A673 (cell line): Measurements from ENCODE around the gene SETMAR. TPM values are rescaled to one million over a fixed set of nuclear protein-coding genes. Genes with fewer than 3 reads are reported as not detected.
"Not testable (repeated sequence)": the region's sequence is repeated elsewhere in the genome, so short reads cannot be mapped to it uniquely, and the experiment has no call there.

Experiments used
- BruUV-seq: library from RNA; stranded (reverse); fragments of 400-500 nt; replicated peaks from 2 replicates; lab custom pipeline; 2021; lab: Mats Ljungman, UMichigan
- CTCF ChIA-PET: fragments of 300-600 bp; sonication (Branson Sonifier 250); formaldehyde crosslinking; loops from one replicate; lab custom pipeline; 2022; ENCODE audit warnings: antibody characterized with exemption; lab: Charles Lee
- POLR2A ChIA-PET: fragments of 300-600 bp; sonication (Branson Sonifier 250); formaldehyde crosslinking; loops from one replicate; lab custom pipeline; 2022; ENCODE audit warnings: antibody characterized with exemption; ENCODE audit not compliant: low non-redundant PET; lab: Charles Lee
- DNase-seq: peaks from one replicate; pipeline ENCODE4 v3.0.0-alpha.2; 2015; ENCODE audit warnings: low spot score
- H3K27ac ChIP-seq: fragments of 200-600 bp; sonication (generic); 2 replicates; pipeline ENCODE4 v1.5.1; 2016; ENCODE audit warnings: mixed run types, low read depth, mild to moderate bottlenecking, mixed read lengths, antibody characterized with exemption, low read length; ENCODE audit not compliant: poor library complexity, severe bottlenecking
- H3K27me3 ChIP-seq: fragments of 200-600 bp; sonication (generic); replicated peaks from 2 replicates; pipeline ENCODE4 v1.6.1; 2017; ENCODE audit warnings: mixed run types, low read depth, mild to moderate bottlenecking, mixed read lengths, antibody characterized with exemption, low read length; ENCODE audit not compliant: insufficient read depth, poor library complexity
- H3K36me3 ChIP-seq: fragments of 200-600 bp; sonication (generic); 2 replicates; pipeline ENCODE4 v1.6.1; 2016; ENCODE audit warnings: mixed run types, mild to moderate bottlenecking, mixed read lengths, antibody characterized with exemption, low read length; ENCODE audit not compliant: insufficient read depth, poor library complexity, severe bottlenecking
- H3K4me1 ChIP-seq: fragments of 200-600 bp; sonication (generic); 2 replicates; pipeline ENCODE4 v1.6.1; 2017; ENCODE audit warnings: mixed run types, mild to moderate bottlenecking, mixed read lengths, antibody characterized with exemption, low read length; ENCODE audit not compliant: insufficient read depth, poor library complexity, severe bottlenecking
- H3K4me3 ChIP-seq: fragments of 200-600 bp; sonication (generic); 2 replicates; pipeline ENCODE4 v1.5.1; 2016; ENCODE audit warnings: low read depth, mixed run types, mild to moderate bottlenecking, mixed read lengths, low read length; ENCODE audit not compliant: poor library complexity, severe bottlenecking
- H3K9me3 ChIP-seq: fragments of 200-600 bp; sonication (generic); 2 replicates; pipeline ENCODE4 v1.6.1; 2016; ENCODE audit warnings: mixed run types, low read depth, mild to moderate bottlenecking, mixed read lengths, antibody characterized with exemption, low read length; ENCODE audit not compliant: poor library complexity, severe bottlenecking
- CTCF ChIP-seq: fragments of 300-800, 200-600 bp; sonication (generic); conservative IDR thresholded peaks from 2 replicates; pipeline ENCODE4 v1.5.1; 2017; ENCODE audit warnings: low read depth, mild to moderate bottlenecking, antibody characterized with exemption, low read length, moderate library complexity, mixed read lengths
- EZH2 ChIP-seq: fragments of 200-600 bp; sonication (generic); IDR thresholded peaks from 2 replicates; pipeline ENCODE4 v1.6.1; 2017; ENCODE audit warnings: borderline replicate concordance, low read depth, mild to moderate bottlenecking, mixed read lengths, antibody characterized with exemption, low read length; ENCODE audit not compliant: poor library complexity, severe bottlenecking
- intact Hi-C: fragments of 100-400 bp; cut with micrococcal nuclease; formaldehyde crosslinking; loops from one replicate; pipeline ENCODE4 v1.10.0; 2022; ENCODE audit not compliant: unreplicated experiment
- total RNA-seq: library from RNA; stranded (reverse); gene quantifications from 2 replicates; pipeline ENCODE4 v1.2.3, GENCODE V29; 2021

SETMAR gene
- total RNA-seq, 1 experiment from 2014 or later, result 25.8 TPM

GRCh38 chr3:4323246-4324027, 20.3 kb downstream of the SETMAR start:
- Histone ChIP-seq H3K27ac (no peak overlapping the region), H3K9me3 (peaks cover 9% of the 10 kb centered on the region), H3K4me3 (no peak overlapping the region), H3K36me3 (no peaks in the 10 kb centered on the region), H3K27me3 (no peaks in the 10 kb centered on the region), H3K4me1 (peaks cover 12% of the 10 kb centered on the region)
- no peak for DNase-seq
- intact Hi-C loops, result no loop called here
- BruUV-seq, result no TSS peak
- TF ChIP-seq EZH2 (no peak), CTCF (no peak)
- ChIA-PET CTCF (no interaction called here), POLR2A (interaction anchor here (0.7 kb wide), 1 partner anchor 201 kb away, joined by 5 read pairs; no protein-coding TSS in a partner anchor)

DNA sequence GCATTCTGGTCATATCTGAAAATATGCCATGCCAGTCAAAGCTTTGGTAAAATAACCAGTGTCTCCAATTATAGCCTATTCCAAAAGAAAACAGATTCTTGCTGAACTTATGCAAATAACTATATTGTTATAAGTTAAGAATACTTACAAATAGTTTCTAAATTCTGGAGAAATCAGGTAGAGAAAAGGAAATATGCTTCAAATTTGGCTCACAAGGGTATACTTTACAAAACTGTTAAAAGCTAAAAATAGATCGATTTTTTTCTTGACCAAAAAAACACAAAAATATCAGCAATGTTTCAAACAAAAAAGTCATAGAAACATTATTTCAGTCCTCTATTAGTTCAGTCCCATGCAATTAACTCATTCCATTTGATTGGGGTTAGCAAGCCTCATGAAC, 23.7 kb downstream of the SETMAR start:
- no peak for TF ChIP-seq CTCF
- TF ChIP-seq EZH2, result no peak
- ChIA-PET CTCF (no interaction called here), POLR2A (no interaction called here)
- intact Hi-C loops, result no loop called here
- Histone ChIP-seq H3K27me3 (no peaks in the 10 kb centered on the region), H3K27ac (no peak overlapping the region), H3K36me3 (no peaks in the 10 kb centered on the region), H3K4me3 (no peak overlapping the region), H3K9me3 (peaks cover 14% of the 10 kb centered on the region), H3K4me1 (no peaks in the 10 kb centered on the region)
- no peak for DNase-seq
- BruUV-seq, result no TSS peak

GRCh38 chr3:4329806-4330205, 26.6 kb downstream of the SETMAR start:
- H3K27ac ChIP-seq, intact Hi-C loops, CTCF ChIA-PET, H3K27me3 ChIP-seq, H3K36me3 ChIP-seq, H3K4me3 ChIP-seq, POLR2A ChIA-PET, H3K4me1 ChIP-seq, DNase-seq, BruUV-seq: not testable (repeated sequence)
- H3K9me3 ChIP-seq, result peaks cover 14% of the 10 kb centered on the region

DNA sequence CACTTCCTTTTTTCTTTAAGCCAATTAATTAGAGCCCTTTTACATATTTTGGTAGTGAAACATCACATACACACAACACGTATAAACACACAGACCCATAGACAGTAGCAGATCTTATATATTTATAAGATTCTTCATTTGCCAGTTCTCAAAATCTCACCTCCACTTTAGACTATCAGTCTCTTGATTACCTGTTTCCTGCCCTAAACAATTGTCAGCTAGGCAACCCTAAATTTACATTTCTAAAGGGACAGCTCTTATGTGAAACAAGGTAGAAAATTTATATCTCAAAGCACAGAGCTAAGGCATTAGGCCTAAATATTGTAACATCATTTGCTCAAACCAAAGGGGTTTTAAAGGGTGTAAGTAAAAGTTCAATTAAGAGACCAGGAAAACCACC, 28.9 kb downstream of the SETMAR start:
- no peak overlapping the region for H3K27ac ChIP-seq
- H3K4me3 ChIP-seq, result no peak overlapping the region
- CTCF ChIA-PET, result no interaction called here
- H3K4me1 ChIP-seq, result no peaks in the 10 kb centered on the region
- no peaks in the 10 kb centered on the region for H3K27me3 ChIP-seq
- POLR2A ChIA-PET, result no interaction called here
- no peak for DNase-seq
- BruUV-seq, result no TSS peak
- no peak for TF ChIP-seq CTCF
- TF ChIP-seq EZH2, result no peak
- no peaks in the 10 kb centered on the region for H3K36me3 ChIP-seq
- intact Hi-C loops, result no loop called here
- peaks cover 13% of the 10 kb centered on the region for H3K9me3 ChIP-seq
